ENCODE results near the gene ARTN.

Gene ARTN

DNA sequence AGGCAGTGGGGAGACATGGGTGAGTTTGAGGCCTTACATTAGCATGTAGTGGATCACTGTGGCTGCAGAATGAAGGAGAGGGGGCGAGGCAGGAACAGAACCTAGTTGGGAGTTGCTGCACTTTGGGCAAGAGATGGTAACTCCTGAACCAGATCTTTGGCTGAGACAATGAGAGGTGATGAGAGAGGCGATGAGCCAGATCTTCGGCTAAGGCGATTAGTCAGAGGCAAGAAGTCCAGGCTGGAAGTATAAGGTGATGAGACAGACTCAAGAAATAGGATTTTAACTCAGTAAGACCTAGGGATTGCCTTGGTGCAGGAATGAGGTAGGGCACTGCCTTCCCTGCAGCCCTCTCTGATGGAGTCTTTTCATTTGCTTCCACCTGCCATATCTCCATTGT lies 9.1 kb upstream of the ARTN start:
- in situ Hi-C loops (cut with HindIII; ENCODE audit: low sequenced_read_pairs), result no loop called here

DNA sequence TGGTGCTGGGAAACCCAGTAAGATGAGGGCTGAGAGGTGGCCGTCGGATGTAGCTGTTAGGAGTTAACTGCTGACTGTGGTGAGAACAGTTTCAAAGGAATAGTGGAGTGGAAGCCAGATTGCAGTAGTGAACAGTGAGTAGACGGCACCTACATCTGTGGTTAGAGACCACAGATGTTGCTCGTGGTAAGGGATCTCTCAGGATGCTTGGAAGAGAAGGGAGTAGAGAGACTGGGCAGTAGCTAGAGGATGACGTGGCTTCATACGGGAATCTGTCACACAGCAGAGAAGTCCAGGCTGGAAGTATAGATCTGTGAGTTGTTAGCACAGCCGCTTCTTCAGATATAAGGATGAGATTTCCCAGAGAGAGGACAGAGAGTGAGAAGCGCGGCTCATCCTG lies 7.8 kb upstream of the ARTN start:
- in situ Hi-C loops (cut with HindIII; ENCODE audit: low sequenced_read_pairs), result loop anchor here (25.0 kb wide), 1 partner anchor 689 kb away; no protein-coding TSS in a partner anchor

DNA sequence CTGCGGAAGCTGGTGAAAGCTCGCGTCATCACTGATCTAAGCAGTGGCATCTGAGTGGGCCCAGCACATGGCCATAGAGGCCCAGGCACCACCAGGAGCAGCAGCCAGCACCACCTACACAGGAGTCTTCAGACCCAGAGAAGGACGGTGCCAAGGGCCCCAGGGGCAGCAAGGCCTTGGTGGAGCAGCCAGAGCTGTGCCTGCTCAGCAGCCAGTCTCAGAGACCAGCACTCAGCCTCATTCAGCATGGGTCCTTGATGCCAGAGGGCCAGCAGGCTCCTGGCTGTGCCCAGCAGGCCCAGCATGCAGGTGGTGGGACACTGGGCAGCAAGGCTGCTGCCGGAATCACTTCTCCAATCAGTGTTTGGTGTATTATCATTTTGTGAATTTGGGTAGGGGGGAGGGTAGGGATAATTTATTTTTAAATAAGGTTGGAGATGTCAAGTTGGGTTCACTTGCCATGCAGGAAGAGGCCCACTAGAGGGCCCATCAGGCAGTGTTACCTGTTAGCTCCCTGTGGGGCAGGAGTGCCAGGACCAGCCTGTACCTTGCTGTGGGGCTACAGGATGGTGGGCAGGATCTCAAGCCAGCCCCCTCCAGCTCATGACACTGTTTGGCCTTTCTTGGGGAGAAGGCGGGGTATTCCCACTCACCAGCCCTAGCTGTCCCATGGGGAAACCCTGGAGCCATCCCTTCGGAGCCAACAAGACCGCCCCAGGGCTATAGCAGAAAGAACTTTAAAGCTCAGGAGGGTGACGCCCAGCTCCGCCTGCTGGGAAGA lies 3.2 kb upstream of the ARTN start:
- in situ Hi-C loops (cut with HindIII; ENCODE audit: low sequenced_read_pairs), result loop anchor here (25.0 kb wide), 1 partner anchor 693 kb away; no protein-coding TSS in a partner anchor

DNA sequence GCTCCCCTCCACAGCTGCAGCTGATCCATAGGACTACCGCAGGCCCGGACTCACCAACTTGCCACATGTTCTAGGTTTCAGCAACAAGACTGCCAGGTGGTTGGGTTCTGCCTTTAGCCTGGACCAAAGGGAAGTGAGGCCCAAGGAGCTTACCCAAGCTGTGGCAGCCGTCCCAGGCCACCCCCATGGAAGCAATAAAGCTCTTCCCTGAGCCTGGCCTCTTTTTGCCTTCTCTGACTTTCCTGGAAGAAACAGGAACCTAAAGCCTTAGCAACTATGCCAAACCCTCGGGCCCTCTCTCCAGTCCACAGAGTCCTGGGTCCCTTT lies 2.7 kb upstream of the ARTN start:
- in situ Hi-C loops (cut with HindIII; ENCODE audit: low sequenced_read_pairs), result loop anchor here (25.0 kb wide), 1 partner anchor 694 kb away; no protein-coding TSS in a partner anchor

DNA sequence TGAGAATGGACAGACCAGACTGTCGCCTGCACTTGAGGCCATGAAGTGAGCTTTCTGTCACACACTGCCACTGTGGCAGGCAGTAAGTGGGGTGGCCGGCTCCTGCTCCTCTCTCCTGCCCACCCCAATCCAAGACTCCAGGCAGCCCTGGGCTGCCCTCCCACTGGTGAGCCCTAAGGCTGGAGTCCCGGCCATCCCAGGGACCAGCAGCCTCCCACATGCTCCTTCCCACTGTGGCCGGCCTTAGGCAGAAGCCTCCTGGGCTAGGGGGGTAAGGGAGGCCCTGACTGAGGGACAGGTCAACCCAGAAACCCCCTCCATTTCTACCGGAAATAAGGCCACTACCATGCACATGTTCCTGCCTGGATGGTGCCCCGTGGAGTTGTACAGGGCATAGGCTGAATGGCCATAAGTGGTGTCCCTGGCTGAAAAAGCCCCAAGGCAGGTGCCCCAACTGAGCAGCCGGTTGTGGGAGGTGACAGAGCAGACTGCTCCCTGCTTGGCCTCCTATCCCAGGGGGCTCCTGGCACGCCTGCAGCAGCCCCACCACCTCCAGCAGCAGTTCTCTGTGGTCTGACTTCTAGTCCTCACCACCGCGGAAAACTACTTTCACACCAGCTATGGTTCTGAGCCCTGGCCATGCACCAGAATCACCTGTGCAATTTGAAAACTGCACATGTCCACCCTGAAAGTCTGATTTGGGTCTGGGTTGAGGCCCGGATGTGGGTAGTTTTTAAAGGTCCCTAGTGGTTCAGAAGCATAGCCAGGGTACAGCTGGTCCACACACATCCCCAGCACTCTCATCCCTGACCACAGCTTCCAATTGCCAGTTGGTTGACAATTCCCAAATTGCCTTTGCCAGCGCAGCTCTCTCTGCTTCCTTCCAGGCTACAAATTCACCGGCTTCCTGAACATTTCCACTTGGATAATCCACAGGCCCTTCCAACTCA lies 1.6 kb upstream of the ARTN start:
- in situ Hi-C loops (cut with HindIII; ENCODE audit: low sequenced_read_pairs), result loop anchor here (25.0 kb wide), 1 partner anchor 695 kb away; no protein-coding TSS in a partner anchor

DNA sequence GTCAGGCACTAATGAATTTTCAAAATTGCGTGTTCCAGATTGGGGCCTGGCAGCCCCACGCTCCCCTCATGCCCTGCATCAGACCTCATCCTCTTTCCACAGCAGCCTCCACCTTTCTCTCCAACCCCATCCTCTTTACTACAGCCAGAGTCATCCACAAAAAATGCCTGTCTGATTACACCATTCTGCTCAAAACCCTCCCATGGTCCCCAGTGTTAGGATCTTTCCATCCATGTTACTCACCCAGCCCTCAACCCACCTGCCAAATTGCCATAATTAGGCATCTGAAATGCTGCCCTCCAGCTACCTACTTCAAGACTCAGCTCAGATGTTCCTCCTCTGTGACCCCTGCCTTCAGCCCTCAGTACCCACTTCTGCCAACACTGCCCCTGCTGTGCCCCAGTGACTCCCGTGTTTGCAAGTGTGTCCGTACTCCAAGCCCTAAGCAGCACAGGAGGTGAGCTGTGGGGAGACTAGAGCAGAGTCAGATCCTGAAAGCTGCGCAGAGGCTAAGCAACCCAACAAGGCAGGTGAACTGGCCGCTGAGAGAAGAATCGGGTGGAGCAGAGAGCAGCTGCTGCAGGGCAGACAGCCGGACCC lies 715 bp upstream of the ARTN start:
- in situ Hi-C loops (cut with HindIII; ENCODE audit: low sequenced_read_pairs), result loop anchor here (25.0 kb wide), 1 partner anchor 696 kb away; no protein-coding TSS in a partner anchor

DNA sequence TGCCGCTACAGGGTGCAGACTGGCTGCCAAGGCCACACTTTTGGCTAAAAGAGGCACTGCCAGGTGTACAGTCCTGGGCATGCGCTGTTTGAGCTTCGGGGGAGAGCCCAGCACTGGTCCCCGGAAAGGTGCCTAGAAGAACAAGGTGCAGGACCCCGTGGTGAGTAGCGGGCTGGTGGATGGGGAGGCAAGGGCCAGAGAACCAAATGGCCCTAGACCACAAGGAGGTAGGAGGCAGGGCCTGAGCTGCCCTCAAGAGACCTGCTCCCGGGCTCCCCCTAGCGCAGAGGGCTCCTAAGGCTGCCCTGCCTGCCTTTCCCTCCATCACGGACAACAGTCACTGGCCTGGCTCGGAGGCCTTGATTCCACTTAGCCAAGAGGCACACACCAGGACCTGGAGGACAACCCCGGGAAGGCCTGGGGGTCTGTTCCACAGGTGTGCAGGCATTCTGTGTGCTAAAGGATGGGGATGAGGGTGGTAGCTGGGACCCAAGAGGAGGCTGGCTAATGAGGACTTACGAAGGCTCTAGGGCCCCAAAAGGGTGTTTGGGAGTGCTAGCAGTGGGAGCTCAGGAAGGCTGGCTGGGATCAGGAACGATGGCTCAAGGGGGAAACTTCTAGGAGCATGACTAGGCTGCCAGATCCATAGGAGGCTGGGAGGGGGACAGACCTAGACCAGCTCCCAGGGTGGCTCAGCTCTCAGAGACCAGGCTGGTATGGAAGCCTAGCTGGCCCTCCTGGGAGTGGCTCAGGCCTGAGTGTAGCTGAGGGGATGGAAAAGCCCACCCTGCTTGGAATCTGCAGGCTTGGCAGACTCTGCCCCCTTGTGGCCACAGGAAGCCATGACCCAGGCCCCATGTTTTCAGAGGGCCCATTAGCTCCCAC lies 742 bp downstream of the ARTN start:
- in situ Hi-C loops (cut with HindIII; ENCODE audit: low sequenced_read_pairs), result loop anchor here (25.0 kb wide), 1 partner anchor 697 kb away; no protein-coding TSS in a partner anchor

DNA sequence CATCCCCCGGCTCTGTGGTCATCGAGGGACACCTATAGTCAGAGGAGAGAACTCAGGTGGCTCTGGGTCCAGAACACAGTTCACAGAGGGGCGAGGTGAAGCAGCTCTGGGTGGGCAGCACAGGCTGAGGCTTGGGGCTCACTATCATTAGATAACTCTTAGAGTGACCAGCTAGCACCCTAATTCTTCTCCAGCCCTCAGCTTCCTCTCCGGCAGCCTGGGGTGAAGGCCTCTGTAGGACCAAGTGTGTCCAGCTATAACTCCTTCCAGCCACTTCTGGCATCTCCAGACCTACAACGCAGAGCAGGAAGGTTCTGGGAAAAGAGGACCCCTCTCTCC lies 1.4 kb downstream of the ARTN start:
- in situ Hi-C loops (cut with HindIII; ENCODE audit: low sequenced_read_pairs), result loop anchor here (5.0 to 25.0 kb wide), 6 partner anchors 37 to 698 kb away; partner anchors contain the start of genes ATP6V0B and DPH2

DNA sequence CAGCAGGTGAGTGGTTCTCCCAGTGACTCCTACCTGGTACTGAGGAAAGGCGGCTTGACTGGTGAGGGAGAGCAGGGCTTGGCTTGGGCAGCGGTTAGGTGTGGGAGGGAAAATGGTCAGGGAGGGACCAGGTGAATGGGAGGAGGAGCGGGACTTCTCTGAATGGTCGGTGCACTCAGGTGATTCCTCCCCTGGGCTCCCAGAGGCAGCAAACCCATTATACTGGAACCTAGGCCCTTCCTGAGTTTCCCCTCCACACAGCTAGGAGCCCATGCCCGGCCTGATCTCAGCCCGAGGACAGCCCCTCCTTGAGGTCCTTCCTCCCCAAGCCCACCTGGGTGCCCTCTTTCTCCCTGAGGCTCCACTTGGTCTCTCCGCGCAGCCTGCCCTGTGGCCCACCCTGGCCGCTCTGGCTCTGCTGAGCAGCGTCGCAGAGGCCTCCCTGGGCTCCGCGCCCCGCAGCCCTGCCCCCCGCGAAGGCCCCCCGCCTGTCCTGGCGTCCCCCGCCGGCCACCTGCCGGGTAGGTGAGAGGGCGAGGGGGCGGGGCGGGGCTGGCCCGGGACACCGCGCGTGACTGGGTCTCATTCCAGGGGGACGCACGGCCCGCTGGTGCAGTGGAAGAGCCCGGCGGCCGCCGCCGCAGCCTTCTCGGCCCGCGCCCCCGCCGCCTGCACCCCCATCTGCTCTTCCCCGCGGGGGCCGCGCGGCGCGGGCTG lies 2.3 kb downstream of the ARTN start:
- in situ Hi-C loops (cut with HindIII; ENCODE audit: low sequenced_read_pairs), result loop anchor here (5.0 to 25.0 kb wide), 6 partner anchors 36 to 699 kb away; partner anchors contain the start of genes ATP6V0B and DPH2

DNA sequence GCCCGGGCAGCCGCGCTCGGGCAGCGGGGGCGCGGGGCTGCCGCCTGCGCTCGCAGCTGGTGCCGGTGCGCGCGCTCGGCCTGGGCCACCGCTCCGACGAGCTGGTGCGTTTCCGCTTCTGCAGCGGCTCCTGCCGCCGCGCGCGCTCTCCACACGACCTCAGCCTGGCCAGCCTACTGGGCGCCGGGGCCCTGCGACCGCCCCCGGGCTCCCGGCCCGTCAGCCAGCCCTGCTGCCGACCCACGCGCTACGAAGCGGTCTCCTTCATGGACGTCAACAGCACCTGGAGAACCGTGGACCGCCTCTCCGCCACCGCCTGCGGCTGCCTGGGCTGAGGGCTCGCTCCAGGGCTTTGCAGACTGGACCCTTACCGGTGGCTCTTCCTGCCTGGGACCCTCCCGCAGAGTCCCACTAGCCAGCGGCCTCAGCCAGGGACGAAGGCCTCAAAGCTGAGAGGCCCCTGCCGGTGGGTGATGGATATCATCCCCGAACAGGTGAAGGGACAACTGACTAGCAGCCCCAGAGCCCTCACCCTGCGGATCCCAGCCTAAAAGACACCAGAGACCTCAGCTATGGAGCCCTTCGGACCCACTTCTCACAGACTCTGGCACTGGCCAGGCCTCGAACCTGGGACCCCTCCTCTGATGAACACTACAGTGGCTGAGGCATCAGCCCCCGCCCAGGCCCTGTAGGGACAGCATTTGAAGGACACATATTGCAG lies 3.0 kb downstream of the ARTN start:
- in situ Hi-C loops (cut with HindIII; ENCODE audit: low sequenced_read_pairs), result loop anchor here (5.0 to 25.0 kb wide), 6 partner anchors 36 to 699 kb away; partner anchors contain the start of genes ATP6V0B and DPH2

DNA sequence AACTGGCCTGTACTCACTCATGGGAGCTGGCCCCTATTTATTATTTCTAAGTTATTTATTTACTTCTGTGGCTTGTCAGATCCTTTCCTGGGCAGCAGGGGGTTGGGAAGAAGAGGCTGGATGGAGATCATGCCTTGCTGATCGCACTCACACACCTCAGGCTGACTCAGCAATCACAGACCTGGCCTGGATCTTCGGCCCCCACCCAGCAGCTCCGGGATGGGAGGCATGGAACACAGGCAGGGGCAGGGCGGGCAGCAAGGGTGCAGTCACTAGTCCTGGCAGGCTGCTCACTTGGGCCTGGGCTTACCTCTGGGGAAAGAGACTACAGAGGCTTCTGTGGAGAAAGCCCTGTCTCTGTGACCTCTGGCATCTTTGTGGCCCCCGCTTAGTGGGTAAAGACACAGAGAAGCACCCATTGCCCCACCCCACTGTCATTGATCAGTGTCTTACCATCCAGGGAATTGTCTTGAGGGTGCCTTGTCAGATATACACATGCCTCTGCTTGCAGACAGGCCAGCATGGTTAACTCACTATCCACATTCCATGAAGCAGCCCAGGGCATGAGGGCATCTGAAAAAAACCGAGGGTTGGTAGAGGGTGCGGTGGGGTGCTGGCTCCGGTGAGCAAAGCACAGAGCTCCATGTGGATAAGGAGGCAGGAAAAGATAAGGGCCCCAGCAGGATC lies 3.7 kb downstream of the ARTN start:
- in situ Hi-C loops (cut with HindIII; ENCODE audit: low sequenced_read_pairs), result loop anchor here (5.0 to 25.0 kb wide), 6 partner anchors 35 to 700 kb away; partner anchors contain the start of genes ATP6V0B and DPH2

DNA sequence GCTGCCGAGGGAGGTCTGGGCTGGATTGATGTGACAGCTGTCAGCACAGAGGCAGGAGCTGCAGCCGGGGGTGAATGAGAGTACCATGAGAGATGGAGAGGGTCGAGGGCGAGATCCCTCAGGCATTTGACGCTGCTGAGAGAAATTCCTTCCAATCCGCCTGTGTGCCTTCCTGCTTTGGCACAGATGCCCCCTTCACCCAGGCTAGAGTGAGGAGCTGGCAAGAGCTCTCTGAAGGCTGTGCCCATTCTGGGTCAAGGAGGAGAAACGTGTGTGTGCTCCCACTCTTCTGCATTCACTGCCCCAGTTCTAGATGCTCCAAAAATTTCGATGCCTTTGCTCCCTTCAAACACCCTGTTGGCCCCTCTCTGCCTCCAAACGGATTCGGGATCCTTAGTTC lies 4.8 kb downstream of the ARTN start:
- in situ Hi-C loops (cut with HindIII; ENCODE audit: low sequenced_read_pairs), result loop anchor here (5.0 to 25.0 kb wide), 6 partner anchors 34 to 701 kb away; partner anchors contain the start of genes ATP6V0B and DPH2

DNA sequence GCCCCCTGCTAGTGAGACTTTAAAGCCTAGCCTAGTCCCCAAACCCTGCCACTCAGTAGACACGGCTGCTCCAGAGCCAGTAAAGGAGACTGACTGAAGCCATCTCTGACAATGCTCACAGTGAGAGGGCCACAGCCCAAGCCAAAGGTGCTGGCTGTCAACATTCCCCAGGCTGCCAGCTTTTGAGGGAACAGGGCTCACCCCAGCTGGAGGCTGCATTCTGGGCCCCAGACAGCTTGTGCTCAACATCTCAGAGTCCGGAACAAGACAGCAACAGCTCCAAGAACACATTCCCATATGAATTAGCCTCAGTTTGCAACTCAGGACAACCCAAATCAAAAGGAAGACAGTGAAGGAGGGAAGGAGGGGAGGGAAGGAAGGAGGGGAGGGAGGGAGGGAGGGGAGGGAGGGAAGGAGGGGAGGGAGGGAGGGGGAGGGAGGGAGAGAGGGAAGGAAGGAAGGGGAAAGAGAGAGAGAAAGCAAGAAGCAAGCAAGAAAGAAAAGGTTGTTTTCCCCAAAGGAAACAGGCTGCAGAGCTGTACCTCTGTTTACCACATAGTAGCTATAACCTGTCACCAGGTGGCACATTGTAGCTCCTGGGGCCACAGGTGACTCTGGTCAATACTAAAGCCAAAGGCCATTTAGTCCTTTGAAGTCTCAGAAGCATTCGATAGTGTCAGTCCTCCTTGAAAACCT lies 5.4 kb downstream of the ARTN start:
- in situ Hi-C loops (cut with HindIII; ENCODE audit: low sequenced_read_pairs), result loop anchor here (5.0 to 25.0 kb wide), 6 partner anchors 33 to 702 kb away; partner anchors contain the start of genes ATP6V0B and DPH2

DNA sequence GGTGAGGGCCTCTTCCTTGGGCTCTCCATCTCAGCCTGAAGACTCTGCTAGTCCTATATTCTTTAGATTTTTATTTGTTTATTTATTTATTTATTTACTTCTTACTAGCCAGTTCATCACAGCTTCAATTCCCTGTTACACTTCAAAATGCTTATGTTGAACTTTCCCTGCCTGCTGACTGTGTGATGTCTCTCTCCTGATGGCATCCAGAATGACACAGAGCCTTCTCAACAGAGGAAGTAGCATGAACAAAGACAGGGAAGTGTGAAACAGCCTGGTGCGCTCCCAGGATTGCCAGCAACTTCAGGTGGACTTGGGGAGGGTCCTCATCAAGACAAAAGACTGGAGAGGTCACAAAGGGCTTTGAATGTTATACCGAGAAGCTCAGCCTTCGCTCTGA lies 8.8 kb downstream of the ARTN start:
- in situ Hi-C loops (cut with HindIII; ENCODE audit: low sequenced_read_pairs), result loop anchor here (25.0 kb wide), 1 partner anchor 705 kb away; no protein-coding TSS in a partner anchor

DNA sequence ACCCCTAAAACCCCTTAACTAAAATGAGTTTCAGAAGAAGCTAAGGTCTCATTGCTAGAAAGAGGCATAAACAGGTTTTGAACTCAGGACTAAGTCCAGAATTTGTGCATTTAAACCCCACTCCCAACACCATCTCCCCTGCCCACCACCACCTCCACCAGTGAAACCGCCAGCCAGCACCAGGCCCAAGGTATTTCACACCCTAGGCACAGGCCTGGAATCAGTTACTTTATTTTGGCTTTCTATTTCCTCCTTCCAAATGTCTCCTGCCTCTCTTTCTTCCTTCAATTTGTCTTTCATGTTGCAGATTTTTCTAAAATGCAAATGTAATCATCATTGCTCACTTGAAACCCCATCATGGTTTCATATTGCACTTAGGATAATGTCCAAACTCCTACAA lies 11.3 kb downstream of the ARTN start:
- in situ Hi-C loops (cut with HindIII; ENCODE audit: low sequenced_read_pairs), result loop anchor here (25.0 kb wide), 1 partner anchor 708 kb away; no protein-coding TSS in a partner anchor

DNA sequence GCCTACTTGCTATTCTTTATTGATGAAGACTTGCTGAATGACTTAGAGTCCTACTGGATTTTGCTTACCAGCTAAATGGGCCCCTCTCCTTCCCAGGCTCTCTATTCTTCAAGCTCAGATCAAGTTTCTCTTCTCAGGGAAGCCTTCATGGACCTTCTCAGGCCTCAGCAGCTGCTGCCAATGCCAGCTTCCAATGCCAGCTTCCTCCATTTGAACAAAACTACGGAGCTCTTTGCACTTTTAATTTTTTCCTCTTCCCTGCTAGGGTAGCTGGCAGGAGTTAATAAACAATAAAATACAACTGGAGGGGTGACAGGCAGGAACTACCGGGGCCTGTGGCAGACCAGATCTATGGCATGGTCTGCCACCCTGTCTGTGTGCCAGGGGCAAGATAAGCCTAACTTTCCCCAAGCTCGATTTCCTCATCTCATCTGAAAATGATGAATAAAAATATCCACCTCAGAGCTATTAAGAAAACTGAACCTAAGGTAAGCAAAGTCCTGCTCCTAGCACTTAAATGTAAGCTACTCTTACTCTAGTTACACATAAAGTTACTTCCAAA lies 12.2 kb downstream of the ARTN start:
- in situ Hi-C loops (cut with HindIII; ENCODE audit: low sequenced_read_pairs), result loop anchor here (25.0 kb wide), 1 partner anchor 708 kb away; no protein-coding TSS in a partner anchor
